RKO (cell line): Measurements from ENCODE around the gene RUNX1.

Experiments
- DNase-seq: peaks from one replicate; pipeline ENCODE4 v3.0.0-alpha.2; 2016; ENCODE audit warnings: low spot score

RUNX1 gene

DNA sequence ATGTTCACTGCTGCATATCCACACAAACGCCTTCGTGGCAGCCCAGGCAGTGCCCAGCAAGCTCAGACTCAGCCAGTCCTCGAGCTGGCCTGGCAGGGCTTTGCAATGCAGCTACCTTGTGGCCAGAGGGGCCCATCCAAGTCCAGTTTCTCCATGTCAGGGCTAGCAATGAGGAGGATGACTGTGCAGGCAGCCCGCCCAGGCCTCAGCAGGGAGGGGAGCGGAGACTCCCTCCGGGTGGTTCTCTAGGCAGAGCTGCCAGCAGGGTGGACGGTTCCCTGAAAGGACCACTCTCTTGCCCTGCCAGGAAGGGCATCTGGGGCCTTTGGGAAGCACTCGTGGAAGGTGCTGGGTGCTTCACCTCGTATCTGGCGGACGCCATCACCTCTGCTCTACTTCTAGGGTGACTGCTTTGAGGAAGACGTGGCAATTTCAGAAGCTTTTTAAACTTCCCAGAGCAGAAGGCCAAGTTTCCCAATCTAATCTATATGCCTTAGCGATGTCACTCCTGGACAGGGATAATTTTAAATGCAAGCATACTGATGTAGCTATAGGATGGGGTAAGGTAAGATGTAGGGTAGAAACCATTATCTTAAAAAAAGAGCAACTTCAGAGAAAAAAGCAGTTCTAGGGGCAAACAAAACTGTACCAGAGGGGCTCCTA lies 56.2 kb downstream of the RUNX1 start:
- DNase-seq: no peak

DNA sequence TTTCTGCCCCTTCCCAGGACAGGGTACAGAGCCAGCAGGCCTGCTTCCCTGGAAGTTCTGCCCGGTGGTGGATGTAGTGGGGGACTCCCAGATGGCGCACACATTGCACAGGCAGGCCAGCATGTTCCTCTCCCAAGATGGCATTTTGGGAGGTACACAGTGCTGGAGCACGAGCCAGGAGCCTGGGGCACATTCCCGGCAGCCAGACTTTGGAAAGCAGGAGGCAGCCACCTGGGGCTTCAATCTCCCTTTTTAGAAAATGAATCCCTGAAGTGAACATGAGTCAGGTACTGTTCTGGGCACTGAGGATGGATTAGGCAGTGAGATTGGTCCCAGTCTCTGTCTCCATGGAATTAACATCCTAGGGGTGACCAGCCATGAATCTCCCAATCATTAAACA lies 56.9 kb downstream of the RUNX1 start:
- DNase-seq: no peak

DNA sequence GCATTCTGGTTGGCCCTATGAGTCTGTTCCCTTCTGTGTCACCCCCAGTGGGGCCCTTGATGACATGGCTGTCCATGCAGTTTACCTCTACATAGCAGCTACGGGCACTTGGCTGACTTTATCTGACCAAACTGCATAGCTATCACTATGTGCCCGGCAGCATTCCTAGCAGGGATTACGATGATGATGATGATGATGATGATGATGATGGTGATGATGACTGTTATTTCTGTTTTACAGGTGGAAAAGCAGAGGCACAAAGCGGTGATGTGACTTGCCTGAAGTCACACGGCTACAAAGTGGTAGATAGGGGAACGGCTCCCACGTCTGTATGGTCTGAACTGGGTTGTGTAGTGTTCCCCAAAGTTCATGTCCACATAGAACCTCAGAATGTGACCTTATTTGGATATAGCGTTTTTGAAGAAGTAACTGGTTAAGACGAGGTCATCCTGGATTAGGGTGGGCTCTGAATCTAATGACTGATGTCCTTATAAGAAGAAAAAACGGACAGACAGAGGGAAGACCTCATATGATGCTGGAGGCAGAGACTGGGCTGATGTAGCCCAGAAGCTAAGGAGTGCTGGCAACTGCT lies 57.6 kb downstream of the RUNX1 start:
- DNase-seq: no peak

DNA sequence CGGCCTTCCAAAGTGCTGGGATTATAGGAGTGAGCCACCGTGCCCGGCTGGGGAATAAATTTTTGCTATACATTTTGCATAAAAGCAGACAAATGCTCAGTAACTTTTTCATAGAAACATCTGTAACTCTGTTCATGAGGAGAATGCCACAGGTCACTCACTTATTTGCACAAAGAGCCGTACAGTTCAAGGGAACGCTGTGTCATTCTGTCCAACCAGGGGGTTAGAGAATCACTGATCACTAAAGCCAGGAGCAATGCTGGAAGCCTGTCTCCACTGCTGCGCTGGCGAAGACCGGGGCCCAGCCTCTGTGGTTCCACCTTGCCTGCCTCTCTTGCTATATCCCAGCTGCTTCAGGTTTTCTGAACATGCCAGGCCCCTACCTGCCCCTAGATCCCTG lies 58.3 kb downstream of the RUNX1 start:
- DNase-seq: no peak

DNA sequence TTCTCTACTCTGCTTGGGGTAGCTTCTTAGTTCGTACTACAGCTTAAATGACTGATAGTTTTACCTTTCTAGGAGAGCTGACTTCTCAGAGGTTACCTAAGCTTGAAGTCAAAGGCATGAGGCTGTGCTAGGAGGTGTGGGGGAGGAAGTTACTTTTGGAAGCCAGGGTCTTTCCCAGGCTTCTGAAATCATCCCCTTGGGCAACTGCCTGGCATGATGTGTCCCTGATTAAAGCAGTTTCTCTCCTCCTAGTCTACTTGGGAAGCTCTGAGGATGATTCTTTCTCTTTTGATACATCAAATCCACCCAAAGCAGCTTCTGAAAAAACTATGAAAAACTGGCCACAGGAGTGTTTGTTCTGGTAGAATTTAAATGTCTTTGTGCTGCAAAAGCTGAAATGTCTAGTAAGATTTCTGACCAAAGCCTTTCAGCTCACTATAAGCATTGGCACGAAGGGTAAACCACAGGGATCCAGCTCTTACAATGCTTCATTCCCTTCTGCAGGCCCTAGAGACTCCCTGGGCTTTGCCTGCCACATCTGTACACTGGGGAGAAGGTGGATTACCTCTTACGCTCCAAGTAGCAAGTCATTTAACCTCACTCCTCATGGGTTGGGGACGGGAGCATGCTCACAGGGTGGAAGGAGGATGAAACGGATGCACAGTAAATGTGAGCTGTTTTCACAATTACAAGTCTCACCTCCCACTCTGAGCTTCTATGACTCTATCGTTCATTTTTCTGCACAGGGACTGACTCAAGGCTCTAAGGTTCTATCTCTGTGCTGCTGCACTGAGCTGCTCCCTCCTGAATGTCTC lies 59.6 kb downstream of the RUNX1 start:
- no peak for DNase-seq

DNA sequence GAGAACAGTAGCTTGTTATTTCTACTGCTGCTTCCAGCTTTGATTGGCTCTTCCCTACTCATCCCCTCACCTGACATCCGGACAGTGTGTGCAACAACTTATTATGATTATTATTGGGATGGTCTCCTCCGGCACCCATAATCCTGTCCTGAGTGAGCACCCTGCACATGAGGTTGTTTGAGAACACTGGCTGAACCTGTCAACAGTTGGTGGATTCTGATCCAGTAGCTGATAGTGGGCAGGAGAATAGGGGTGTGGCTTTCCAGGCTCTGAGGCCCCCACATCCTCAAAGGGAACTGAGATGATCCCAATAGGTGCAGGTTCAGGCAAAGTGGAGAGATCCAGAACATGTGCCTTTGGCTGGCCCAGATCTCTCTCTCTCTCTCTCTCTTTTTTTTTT lies 60.5 kb downstream of the RUNX1 start:
- no peak for DNase-seq

DNA sequence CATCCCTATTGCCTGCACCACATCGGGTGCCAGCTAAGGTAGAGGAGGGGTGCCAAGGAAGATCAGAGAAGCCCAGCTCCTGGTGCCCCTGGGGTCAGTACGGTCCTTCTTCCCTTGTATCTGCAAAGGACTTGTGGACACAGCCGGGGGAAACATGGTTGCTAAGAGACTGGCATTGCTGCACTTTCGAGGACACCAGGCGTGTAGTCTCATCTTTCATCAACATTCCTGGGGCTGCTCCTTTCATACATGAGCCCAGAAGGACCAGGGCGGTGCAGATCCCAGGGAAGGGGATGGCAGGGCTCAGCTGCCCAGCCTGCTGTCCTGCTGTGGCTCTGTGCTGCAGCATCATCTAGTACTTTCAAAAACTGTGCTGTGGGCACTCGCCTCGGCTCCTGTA lies 61.0 kb downstream of the RUNX1 start:
- DNase-seq: no peak

DNA sequence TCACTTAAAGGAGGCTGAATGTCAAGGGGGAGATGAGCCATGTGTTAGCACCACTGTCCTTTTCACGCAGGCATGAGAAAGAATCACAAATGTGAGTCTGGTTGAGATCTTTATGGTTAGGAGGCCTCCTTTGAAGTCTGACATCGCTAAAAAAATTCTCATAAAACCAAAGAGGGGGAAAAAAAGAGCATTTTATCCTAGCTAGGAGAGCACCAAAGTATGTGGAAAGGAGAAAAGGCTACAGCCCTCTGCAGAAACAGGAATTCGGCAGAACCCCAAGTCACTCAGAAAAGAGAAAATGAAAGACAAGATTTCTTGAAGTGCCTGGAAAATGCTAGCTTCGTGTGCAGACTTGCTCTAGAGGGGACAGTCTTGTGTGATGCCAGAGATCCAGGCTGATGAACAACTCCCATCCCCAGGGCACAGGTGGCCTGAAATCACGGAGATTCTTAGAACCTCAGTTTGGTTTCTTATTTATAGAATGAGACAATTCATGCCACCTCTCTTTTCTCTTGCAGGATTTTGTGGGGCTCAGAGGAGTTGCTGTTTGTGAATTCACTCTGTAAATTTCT lies 61.5 kb downstream of the RUNX1 start:
- DNase-seq: no peak

DNA sequence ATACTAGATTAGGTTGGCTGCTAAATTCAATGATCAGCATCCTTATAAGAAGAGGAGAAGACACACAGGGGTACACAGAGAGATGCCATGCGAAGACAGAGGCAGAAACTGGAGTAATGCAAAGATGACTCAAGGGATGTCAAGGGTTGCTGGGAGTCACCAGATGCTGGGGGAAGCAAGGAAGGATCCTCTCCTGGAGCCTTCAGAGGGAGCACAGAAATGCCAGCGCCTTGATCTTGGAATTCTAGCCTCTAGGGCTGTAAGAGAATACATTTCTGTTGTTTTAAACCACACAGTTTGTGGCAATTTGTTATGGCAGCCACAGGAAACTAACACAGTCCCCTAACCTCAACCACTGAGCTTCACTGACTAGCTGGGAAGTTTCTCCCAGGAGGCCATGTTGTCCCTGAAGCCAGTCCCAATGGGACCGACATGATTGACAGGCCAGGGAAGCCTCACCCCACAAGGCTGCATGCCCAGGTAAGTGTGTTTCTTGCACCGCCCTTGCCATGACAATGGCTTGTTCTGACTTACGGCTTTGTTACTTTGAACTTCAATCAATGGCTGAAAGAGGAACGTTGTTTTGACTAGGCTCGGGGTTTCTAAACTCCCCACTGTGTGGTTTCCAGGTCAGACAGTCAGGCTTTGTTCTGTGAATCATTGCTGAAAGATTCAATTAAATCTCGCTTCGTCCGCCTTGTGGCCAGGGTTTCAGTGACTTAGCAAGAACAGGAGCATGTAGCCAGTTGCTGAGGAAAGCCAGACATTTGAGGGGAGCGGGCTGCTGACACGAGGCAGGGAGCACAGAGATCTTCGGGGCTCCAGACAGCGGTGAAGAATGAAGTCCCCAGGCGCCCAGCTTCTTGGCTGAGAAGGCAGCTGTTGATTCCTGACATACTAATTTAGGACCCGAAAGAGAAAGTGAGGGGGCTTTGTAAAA lies 62.3 kb downstream of the RUNX1 start:
- no peak for DNase-seq

DNA sequence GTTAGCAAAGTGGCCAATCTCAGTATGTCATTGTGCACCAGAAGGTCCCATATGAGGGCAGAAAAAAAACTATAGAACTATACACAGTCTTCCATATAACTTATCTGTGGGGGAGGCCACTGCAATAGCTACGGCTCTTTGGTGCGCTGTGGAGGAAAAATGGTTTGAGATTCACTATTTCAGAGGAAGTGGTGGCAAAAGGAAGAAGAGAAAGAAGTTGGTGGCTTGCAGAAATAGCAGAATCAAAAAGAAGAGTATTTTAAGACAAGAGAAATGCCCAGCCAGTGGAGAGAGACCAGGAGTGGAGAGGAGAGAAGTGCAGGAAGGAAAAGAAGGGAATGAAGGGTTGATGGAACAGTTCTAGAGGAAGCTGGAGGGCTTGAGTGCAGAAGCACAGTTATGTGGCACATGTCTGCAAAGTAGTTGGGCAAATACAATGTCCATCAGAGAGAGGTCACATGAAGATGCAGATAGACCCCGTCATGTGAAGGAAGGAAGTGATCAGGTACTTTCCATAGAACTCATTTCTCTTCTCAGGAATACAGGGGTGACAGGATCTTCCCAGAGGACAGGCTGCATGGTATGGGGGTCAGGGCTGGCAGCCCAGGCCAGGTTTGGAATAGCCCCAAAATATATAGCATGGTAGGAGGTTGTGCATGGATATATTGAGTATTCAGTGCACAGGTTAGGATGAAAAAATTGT lies 64.6 kb downstream of the RUNX1 start:
- DNase-seq: no peak

DNA sequence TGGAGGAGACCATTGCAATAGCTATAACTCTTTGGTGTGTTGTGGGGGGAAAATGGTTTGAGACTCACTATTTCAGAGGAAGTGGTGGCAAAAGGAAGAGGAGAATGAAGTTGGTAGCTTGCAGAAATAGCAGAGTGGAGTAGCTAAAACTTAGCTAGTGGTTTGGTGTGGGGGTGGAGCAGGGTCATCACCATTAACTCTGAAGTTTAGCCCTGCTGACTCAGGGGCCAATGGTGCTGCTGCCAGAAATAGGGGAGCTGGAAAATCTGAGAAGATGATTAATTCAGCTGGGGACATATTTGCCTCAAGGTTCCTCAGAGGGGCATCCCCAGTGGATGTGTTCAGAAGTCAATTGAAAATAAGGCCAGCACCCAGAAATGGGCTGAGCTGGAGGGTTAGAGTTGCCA lies 65.4 kb downstream of the RUNX1 start:
- peak; percentile 12 for DNase-seq

DNA sequence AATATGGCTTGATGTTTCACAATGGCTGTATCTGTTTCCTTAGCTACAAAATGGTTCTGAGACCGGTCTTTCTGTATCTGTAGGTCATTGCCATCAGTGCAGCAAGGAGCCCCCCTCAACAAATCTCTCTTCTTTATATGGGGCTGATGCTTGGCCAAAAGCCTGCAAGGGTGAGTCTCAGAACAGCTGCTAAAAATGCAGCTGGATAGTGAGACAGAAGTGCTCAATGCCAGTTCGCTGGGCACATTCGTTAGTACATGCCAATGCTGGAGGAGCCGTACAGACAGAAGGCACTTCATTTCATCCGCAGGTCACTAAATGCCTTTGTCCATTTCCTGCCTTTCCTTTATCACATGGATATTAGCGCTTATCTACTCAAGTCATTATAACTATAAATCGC lies 67.3 kb downstream of the RUNX1 start:
- DNase-seq: no peak

DNA sequence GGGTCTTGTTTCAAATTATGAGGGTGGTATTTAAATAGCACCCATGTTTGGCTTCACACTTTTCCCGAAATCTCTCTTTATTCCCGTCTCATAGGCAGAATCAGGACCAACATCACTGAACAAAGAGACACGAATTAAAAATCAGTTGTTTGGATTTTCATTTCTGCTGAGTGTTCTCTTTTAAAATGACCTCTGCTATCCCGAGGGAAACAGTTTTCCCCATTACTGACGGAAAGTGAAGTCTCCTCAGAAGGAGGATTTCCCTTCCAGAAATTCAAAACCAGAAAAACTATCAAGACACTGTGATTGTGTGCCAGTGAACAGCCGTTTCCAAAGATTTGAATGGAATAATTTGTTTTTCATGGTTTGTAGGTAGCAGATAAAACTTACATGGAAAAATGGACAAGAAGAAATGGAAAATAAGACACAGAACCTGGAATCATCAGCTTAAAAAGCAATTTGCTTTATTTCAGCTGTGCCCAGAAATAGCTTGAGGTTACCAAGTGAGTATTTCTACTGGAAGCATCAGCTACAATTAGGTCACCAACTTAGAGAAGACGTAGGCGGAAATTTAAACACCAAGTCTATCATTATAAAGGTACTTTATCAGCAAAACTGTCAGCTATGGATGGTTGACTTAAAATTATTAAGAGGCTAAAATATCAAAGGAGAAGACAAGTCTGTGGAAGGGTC lies 68.5 kb downstream of the RUNX1 start:
- no peak for DNase-seq

DNA sequence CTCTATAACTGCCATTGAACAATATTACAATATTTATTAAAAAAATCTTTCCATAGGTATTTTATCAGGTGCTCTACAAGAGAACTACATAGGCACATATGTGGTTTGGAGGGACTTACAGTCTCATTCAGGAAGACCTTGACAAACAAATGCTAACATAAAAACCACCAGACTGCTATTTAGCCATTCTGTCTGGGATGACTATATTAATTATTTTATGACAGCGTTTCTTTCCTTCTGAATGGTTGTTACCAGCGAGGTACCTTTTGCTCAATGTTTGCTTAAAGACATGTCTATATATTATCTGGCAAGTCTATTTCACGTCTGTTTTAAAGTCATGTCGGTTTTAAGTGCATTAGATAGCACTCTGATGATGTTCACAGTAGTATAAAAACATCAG lies 69.7 kb downstream of the RUNX1 start:
- no peak for DNase-seq

DNA sequence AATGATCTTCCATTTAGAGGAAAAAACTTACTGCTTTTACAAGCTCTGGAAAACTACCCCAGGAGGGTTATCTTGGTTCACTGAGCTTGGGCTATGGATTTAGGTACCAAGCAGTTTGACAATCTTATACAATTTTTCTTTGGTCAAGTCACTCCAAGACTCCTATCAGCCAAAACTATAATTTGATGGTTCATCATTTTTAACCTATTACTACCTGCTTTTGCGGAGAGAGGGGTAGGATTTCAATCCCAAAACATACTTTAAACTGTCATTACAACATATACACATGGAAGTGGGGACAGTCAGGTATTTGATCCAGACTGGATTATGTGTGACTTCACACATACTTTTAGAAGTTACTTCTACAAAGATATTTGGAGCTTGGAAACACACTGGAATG lies 71.8 kb downstream of the RUNX1 start:
- DNase-seq: no peak

DNA sequence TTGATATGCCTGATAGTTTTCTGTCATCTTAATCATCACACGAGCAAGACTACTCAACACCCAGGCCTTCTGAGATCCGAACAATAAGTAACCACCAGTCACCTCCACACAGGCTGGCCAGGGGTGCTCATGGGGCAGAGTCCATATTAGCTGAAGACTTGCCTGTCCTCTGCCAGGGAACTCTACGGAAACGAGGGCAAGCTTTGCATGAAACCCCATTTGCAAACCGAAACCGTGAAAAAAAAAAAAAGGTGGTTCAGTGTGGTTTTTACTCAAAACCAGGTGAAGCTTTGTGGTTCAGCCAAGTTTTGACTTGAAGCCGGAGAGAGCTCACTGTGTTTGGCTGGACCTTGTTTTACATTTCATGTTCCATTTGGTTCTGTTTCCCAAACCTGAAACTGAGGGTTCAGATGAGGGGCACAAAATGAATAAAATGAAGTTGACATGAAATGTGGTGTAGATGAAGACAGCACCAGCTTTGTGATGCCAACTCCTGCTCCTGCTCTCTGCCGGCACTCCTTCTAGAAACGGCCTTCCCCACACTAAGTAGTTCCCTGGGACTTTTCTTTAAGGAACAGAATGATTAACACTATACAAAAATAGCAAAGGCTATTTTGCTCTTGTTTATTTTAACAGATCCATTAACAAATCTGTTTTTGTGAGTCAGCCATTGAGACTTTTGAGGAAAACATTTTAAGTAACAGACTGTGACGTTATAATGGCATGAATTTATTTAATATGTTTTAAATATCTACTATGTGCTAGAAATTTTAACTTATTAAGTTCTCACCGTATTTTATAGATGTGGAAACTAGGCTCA lies 74.7 kb downstream of the RUNX1 start:
- DNase-seq: no peak

DNA sequence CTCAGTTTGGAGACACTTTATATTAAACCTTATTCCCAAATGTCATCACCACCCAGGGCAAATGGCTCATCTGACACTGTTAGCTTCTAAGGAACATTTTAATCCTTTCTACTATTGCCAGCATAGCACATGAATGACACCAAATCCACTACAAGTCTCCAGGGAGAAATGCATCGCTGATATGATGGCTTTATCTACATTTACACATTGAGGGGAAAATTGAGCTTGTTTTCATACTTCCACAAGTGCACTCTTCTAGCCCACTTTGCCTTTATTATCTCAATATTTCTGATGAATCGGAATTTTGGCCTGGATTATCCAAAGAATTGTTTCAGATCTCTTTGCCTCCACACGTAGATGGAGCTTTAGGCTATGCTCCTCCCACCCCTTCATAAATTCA lies 75.4 kb downstream of the RUNX1 start:
- no peak for DNase-seq

DNA sequence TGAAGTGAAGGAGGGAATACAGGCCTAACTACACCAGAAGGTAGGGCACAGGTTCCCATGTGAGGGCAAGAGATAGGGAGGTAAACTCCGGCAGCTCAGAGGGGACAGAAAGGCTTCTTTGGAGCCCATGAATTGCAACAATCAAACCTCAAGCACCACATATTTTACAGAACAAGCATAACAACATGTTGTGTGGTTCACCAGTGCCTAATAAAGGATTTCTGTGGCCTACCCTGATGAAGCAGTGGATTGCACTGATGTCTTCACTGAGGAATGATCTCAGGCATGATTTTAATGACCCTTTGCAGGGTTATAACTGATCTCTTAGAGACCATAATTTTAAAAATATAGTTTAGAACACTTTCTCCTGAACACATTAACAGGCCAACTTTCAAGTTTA lies 77.4 kb downstream of the RUNX1 start:
- DNase-seq: no peak

DNA sequence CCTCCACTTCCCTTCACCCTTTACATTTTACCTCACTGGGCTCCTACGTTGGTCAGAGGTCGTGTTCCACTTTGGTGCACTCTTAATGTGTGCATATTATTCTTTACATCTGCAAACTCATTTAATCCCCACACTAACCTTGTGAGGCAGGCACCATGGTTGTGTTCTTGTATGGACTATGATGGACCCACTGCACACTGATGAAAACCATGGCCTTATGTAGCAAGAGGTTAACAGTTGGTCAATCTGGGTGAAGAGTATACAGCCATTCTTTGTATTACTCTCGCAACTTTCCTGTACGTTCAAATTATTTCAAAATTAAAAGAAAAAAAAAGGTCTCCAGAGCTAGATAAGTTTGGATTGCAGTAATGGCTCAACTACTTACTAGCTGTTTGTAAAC lies 78.5 kb downstream of the RUNX1 start:
- DNase-seq: no peak

DNA sequence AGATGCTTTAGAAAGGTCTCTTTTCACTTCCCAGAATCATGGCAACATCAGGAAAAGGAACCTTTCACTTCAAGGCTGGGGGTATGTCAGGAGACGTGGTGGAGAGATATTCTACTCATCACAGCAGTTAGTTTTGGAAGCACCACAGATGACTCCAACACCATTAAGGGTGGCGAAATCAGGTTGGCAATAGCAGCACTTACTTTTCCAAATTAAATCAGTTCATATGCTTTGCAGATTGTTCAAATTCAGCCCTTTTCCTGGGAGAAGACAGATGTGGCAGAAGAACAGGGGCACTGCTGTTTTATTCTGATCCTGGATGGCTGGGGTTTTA lies 79.0 kb downstream of the RUNX1 start:
- no peak for DNase-seq
